ENCODE data around the gene CD4.

CD4 gene

DNA sequence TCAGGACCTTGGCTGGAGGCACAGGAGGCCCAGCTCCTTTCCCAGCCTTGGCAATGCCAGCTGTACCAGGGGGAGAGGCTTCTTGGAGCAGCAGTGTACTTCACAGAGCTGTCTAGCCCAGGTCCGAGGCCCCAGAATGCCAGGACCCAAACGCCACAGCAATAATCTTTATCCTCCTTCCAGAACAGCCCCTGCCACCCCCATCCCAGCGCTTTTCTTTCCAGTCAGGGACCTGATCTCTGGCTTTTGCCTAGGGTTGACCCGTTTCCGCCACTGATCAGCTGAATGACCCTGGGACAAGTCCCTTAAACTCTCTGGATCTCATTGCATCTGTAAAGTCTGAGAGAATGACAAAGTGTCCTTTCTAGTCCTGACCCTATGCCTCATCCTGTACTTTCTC, 11.9 kb upstream of the CD4 start:
- no peak overlapping the region for H3K4me3 ChIP-seq (ENCODE audit: low read depth, low read length)

GRCh38 chr12:6778217-6778573, 11.1 kb upstream of the CD4 start:
- H3K4me3 ChIP-seq (ENCODE audit: low read depth, low read length) = peak overlapping the region; percentile 50

DNA sequence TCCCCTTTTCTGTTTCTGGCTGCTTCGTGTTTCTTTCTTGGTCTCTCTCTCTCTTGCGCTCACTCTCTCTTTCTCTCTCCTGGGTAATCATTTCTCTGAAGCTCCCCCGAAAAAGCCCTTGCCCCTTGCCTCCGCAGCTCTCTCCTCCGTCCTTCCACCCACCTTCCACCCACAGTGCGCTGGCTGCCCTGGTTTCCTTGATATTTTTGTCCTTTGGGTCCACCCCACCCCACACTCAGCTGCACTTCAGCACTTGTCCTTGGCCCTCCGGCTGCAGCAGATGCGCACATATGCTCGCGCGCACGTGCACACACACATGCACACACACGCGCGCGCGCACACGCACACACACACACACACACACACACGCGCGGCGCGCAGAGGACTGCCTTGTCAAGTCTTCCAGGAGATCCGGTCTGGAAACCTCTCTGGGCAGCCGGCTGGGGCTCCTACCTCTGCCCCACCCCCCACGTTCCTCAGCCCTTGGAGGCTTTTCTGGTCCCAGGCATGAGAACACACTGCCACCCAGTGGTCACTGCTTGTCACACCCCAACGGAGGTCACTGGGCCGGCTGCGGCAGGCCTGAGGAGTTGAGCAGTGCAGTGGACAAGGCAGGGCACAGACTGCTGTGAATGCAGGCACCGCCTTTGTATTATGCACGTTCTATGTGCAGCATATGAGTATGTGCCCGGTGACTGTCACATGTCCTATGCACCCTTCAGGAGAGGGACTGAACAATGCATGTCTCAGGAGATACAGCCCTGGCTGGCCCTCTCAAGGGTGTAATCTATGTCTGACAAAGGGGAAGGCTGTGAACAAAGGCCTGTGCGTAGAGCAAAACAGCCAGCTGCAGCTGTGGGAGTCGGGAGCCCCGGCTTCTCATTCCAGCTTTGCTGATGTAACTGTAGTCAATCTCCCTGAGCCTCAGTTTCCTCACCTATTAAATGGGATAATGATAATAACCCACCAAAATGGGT, 10.5 kb upstream of the CD4 start:
- H3K4me3 ChIP-seq (ENCODE audit: low read depth, low read length) = peak overlapping the region; percentile 50

DNA sequence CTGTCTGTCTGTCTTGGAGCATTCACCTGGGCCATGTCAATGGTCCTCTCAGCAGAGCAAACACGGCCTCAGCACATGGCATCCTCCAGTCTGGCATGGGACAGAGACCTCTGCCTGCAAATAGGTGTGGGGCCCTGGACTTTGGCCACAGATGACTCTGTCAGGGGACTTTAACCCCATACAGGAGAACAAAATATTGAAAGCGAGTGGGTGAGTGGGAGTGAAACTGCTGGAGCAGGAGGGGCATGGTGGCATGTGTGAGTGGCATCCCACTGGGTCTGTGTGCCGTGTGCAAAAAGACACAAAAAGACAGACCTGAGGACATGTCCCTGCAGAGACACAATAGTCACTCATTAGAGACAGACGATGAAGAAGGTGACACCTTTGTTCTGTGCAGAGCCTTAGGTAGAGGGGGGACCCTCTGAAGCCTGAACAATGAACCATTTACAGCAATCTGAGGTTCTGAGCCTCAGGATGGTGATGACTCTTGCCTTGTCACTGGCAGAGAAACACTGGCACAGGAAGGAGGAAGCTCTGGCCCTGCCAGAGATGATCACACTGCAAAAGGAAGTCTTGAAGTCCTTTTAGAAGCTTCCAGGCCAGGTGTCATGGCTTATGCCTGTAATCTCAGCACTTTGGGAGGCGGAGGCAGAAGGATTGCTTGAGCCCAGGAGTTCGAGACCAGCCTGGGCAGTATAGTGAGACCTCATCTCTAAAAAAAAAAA, 9.5 kb upstream of the CD4 start:
- no peak overlapping the region for H3K4me3 ChIP-seq (ENCODE audit: low read depth, low read length)

- H3K4me3 ChIP-seq (ENCODE audit: low read depth, low read length) = no peak overlapping the region
Measured at GRCh38 chr12:6780573-6780972, 8.8 kb upstream of the CD4 start.

DNA sequence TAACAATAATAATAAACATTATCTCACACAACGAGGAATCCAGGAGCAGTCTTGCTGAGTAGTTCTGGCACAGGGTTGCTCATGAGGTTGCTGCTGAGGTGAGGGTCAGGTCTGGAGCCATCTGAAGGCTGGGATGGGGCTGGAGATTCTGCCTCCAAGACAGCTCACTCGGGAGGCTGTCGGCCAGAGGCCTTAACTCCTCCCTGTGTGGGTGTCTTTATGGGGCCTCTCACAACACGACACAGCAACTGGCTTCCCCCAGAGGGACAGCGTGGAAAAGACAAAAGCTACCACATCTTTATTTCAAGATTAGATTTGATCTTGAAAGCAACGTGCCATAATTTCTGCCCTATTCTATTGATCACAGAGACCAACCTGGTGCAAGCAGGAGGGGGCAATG, 7.2 kb upstream of the CD4 start:
- H3K4me3 ChIP-seq (ENCODE audit: low read depth, low read length) = no peak overlapping the region

GRCh38 chr12:6782850-6783566, 6.3 kb upstream of the CD4 start:
- no peak overlapping the region for H3K4me3 ChIP-seq (ENCODE audit: low read depth, low read length)

DNA sequence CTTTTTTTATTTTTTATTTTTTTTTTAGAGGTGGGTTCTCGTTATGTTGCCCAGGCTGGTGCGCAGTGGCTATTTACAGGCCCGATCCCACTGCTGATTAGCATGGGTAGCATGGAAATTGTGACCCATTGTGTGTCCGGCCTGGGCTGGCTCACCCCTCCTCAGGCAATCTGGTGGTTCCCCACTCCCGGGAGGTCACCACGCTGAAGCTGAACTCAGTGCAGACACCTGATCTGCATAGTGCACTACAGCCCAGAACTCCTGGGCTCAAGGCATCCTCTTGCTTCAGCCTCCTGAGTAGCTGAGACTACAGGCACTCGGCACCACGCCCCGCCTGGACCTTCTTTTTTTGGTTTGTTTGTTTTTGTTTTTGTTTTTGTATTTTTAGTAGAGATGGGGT, 5.5 kb upstream of the CD4 start:
- no peak overlapping the region for H3K4me3 ChIP-seq (ENCODE audit: low read depth, low read length)

- H3K4me3 ChIP-seq (ENCODE audit: low read depth, low read length) = no peak overlapping the region
Measured at GRCh38 chr12:6784296-6784695, 5.0 kb upstream of the CD4 start.

DNA sequence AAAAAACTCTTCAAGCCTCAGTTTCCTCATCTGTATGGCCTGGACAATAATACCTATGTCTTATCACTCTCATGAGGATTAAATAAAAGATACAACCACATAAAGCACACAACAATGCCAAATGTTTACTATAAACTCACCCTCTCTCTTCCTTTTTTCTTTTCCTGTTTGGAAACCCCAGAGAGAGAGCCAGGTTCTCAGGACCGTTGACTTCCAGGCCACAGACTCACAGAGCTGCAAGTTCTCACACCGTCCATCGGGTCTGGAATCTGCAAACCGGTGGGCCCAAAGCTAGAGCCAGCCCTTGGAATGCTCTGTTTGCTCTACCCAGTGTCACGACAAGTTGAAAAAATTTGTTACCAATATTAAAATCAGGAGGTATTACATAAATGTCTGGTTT, 4.6 kb upstream of the CD4 start:
- H3K4me3 ChIP-seq (ENCODE audit: low read depth, low read length) = no peak overlapping the region

GRCh38 chr12:6786416-6787094, 2.8 kb upstream of the CD4 start:
- no peak overlapping the region for H3K4me3 ChIP-seq (ENCODE audit: low read depth, low read length)

GRCh38 chr12:6787309-6787708, 2.0 kb upstream of the CD4 start:
- H3K4me3 ChIP-seq (ENCODE audit: low read depth, low read length) = no peak overlapping the region

GRCh38 chr12:6790496-6791150, 1.3 kb downstream of the CD4 start:
- no peak overlapping the region for H3K4me3 ChIP-seq (ENCODE audit: low read depth, low read length)

DNA sequence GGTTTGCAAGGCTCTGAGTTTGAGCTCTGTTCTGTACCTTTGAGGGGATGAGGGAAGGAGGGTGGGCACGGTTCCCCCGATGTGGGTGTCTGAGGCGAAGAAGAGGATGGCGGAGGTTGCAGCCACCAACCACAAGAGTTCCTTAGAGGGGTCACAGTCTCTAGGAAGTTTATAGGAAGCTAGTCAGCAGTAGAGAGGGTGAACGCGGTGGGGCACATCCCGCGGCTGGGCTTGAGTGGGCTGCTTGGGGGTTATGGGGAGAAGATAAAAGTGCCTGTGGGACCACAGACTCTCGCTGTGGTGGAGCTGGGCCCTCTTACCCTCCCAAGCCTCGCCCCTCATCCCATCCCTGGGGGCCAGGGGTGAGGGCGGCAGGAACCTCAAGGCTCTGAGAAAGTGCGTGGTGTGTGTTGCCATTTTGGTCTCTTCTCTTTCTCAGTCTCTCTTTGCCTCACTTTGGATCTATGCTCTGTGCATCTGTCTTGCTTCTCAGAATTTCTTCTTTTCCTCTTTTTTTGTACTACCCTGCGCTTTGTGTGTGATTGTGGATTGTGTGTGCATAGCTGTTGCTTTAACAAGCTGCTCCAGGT, 2.7 kb downstream of the CD4 start:
- no peak overlapping the region for H3K4me3 ChIP-seq (ENCODE audit: low read depth, low read length)

DNA sequence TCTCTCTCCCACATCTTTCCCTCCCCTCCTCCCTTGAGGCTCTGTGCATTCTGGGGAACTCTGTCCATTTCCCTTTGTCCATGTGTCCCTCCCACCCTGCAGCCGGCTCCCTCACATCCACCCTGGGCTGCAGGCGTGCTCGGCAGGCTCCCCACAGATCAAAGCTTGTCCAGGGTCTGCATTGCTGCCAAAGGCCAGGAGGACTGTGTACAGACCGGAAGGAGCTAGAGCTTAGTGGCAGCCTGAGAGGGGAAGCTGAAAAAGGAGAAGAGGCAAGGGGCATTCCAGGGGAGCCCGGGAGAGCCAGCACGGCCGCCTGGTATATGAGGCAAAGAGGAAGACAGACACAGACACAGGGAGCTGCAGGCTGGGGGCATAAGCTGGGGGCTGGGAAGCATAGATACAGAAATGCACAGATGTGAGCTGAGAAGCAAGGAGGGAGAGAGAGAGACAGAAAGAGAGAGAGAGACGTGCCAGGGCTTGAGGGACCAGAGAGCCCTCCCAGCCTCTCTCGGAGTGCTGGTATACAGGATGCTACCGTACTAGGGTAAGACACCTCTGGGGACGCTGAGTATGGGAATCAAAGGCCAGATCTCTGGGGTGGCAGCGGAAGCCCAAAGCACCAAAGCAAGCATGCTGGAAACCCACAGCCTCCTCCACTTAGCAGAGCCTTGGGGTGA, 3.3 kb downstream of the CD4 start:
- H3K4me3 ChIP-seq (ENCODE audit: low read depth, low read length) = no peak overlapping the region

- no peak overlapping the region for H3K4me3 ChIP-seq (ENCODE audit: low read depth, low read length)
Measured at GRCh38 chr12:6795088-6795487, 5.8 kb downstream of the CD4 start.

- H3K4me3 ChIP-seq (ENCODE audit: low read depth, low read length) = no peak overlapping the region
Measured at GRCh38 chr12:6796576-6796975, 7.2 kb downstream of the CD4 start.

DNA sequence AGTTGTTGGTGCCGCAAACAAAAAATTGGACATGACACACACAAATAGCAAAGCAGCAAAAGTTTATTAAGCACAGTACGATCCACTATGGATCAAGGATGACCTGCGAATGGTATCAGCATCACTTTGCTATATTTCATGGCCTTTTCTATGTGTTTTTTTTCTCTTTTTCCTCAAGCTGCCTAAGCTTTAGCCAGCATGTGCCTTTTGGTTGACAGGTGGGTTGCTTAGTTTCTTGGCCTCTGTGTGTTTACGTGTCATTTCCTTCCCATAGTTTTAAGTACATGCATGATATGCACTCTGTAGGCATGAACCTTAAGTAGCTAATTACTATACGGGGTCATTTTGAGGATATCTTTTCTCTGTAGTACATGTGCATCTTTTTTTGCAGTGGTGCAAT, 9.8 kb downstream of the CD4 start:
- no peak overlapping the region for H3K4me3 ChIP-seq (ENCODE audit: low read depth, low read length)

GRCh38 chr12:6807170-6807569, 17.8 kb downstream of the CD4 start:
- no peak overlapping the region for H3K4me3 ChIP-seq (ENCODE audit: low read depth, low read length)

DNA sequence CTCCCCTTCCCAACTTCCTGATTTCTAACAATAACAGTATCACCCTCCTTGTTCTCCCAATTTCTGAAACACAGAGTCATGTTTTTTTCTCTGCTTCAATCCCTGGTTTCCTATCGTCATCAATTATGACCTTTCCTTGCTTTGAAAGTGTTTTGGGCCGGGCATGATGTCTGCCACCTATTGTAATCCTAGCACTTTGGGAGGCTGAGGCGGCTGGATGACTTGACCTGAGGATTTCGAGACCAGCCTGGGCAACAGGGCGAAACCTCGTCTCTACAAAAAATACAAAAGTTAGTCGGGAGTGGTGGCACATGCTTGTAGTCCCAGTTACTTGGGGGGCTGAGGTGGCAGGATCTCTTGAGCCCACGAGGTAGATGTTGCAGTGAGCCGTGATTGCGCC, 19.7 kb downstream of the CD4 start:
- H3K4me3 ChIP-seq (ENCODE audit: low read depth, low read length) = no peak overlapping the region
